GM15510 (cell line): ENCODE results near the gene SLC8A3.

Source experiments
- POLR2A ChIP-seq: IDR thresholded peaks from 3 replicates; pipeline ENCODE4 v1.6.1; 2011; ENCODE audit warnings: borderline replicate concordance; ENCODE audit not compliant: insufficient read length; ENCODE audit errors: extremely low read depth

Gene SLC8A3

GRCh38 chr14:70186900-70187451 is 1.8 kb downstream of the SLC8A3 start:
- TF ChIP-seq POLR2A: no peak

GRCh38 chr14:70183991-70184390 is 4.8 kb downstream of the SLC8A3 start:
- no peak for TF ChIP-seq POLR2A

- no peak for TF ChIP-seq POLR2A
Observed at GRCh38 chr14:70181276-70181675, 7.5 kb downstream of the SLC8A3 start.

GRCh38 chr14:70180718-70181117 is 8.0 kb downstream of the SLC8A3 start:
- no peak for TF ChIP-seq POLR2A

GRCh38 chr14:70177081-70177800 is 11.5 kb downstream of the SLC8A3 start:
- TF ChIP-seq POLR2A: no peak

- no peak for TF ChIP-seq POLR2A
Observed at GRCh38 chr14:70173569-70173968, 15.2 kb downstream of the SLC8A3 start.

GRCh38 chr14:70171726-70172125 is 17.0 kb downstream of the SLC8A3 start:
- TF ChIP-seq POLR2A: no peak

GRCh38 chr14:70170976-70171375 is 17.8 kb downstream of the SLC8A3 start:
- no peak for TF ChIP-seq POLR2A

GRCh38 chr14:70168406-70168805 is 20.3 kb downstream of the SLC8A3 start:
- TF ChIP-seq POLR2A: no peak

GRCh38 chr14:70166530-70167203 is 22.1 kb downstream of the SLC8A3 start:
- TF ChIP-seq POLR2A: no peak

GRCh38 chr14:70162358-70162757 is 26.4 kb downstream of the SLC8A3 start:
- TF ChIP-seq POLR2A: no peak

GRCh38 chr14:70156592-70156991 is 32.2 kb downstream of the SLC8A3 start:
- TF ChIP-seq POLR2A: no peak

- TF ChIP-seq POLR2A: no peak
Observed at GRCh38 chr14:70152704-70153103, 36.0 kb downstream of the SLC8A3 start.

- TF ChIP-seq POLR2A: no peak
Observed at GRCh38 chr14:70152081-70152480, 36.7 kb downstream of the SLC8A3 start.

GRCh38 chr14:70149596-70150165 is 39.1 kb downstream of the SLC8A3 start:
- no peak for TF ChIP-seq POLR2A
